Neural progenitor cell (in vitro differentiated cells): Measurements from ENCODE around the gene ADAMTS4. TPM values are rescaled to one million over a fixed set of nuclear protein-coding genes. Genes with fewer than 3 reads are reported as not detected.
A peak's percentile ranks its signal among the peaks of the same experiment; 100 is the strongest.

Source experiments
- DNase-seq: peaks from one replicate; pipeline ENCODE4 v3.0.0-alpha.2; 2016; ENCODE audit warnings: low spot score
- H2AFZ ChIP-seq: fragments of 200-600 bp; sonication (generic); replicated peaks from 2 replicates; pipeline ENCODE4 v1.6.1; 2016; ENCODE audit warnings: antibody characterized with exemption
- H3F3A ChIP-seq: fragments of 200-600 bp; sonication (generic); 2 replicates; pipeline ENCODE4 v1.6.1; 2016; ENCODE audit warnings: antibody characterized with exemption, low read depth
- H3K27ac ChIP-seq: fragments of 200-600 bp; sonication (generic); 2 replicates; pipeline ENCODE4 v1.5.1; 2016; ENCODE audit warnings: mild to moderate bottlenecking
- H3K27me3 ChIP-seq: fragments of 200-600 bp; sonication (generic); 2 replicates; pipeline ENCODE4 v1.6.1; 2016; ENCODE audit warnings: mild to moderate bottlenecking, moderate library complexity
- H3K36me3 ChIP-seq: fragments of 200-600 bp; sonication (generic); 2 replicates; pipeline ENCODE4 v1.5.1; 2016
- H3K4me1 ChIP-seq: fragments of 200-600 bp; sonication (generic); 2 replicates; pipeline ENCODE4 v1.6.1; 2016; ENCODE audit warnings: mixed run types
- H3K4me2 ChIP-seq: fragments of 200-600 bp; sonication (generic); 2 replicates; pipeline ENCODE4 v1.6.1; 2016
- H3K4me3 ChIP-seq: fragments of 200-600 bp; sonication (generic); 2 replicates; pipeline ENCODE4 v1.5.1; 2016
- H3K79me2 ChIP-seq: fragments of 200-600 bp; sonication (generic); 2 replicates; pipeline ENCODE4 v1.6.1; 2016; ENCODE audit warnings: low read depth
- H3K9ac ChIP-seq: fragments of 200-600 bp; sonication (generic); 2 replicates; pipeline ENCODE4 v1.6.1; 2016
- H3K9me3 ChIP-seq: fragments of 200-600 bp; sonication (generic); 2 replicates; pipeline ENCODE4 v1.5.1; 2016; ENCODE audit warnings: low read depth
- H4K20me1 ChIP-seq: fragments of 200-600 bp; sonication (generic); 2 replicates; pipeline ENCODE4 v1.6.1; 2016; ENCODE audit warnings: low read depth
- H3K27ac Mint-ChIP-seq: 3 replicates; pipeline ENCODE4 v1.8.0; 2021; ENCODE audit warnings: mixed read lengths
- H3K27me3 Mint-ChIP-seq: 2 replicates; pipeline ENCODE4 v1.8.0; 2022; ENCODE audit warnings: low read depth, mild to moderate bottlenecking, inconsistent platforms, moderate library complexity, mixed read lengths; ENCODE audit not compliant: insufficient read depth
- H3K36me3 Mint-ChIP-seq: 3 replicates; pipeline ENCODE4 v1.8.0; 2021; ENCODE audit warnings: mixed read lengths
- H3K4me1 Mint-ChIP-seq: 3 replicates; pipeline ENCODE4 v1.8.0; 2021; ENCODE audit warnings: mixed read lengths
- H3K4me3 Mint-ChIP-seq: 3 replicates; pipeline ENCODE4 v1.8.0; 2021; ENCODE audit warnings: mild to moderate bottlenecking, moderate library complexity, mixed read lengths
- H3K9me3 Mint-ChIP-seq: 3 replicates; pipeline ENCODE4 v1.8.0; 2020; ENCODE audit warnings: mixed read lengths
- CTCF ChIP-seq: fragments of 200-600 bp; sonication (generic); IDR thresholded peaks from 2 replicates; pipeline ENCODE4 v1.5.1; 2017; ENCODE audit warnings: antibody characterized with exemption, mild to moderate bottlenecking
- EZH2 ChIP-seq: fragments of 200-600 bp; sonication (generic); IDR thresholded peaks from 2 replicates; pipeline ENCODE4 v1.6.1; 2017; ENCODE audit warnings: antibody characterized with exemption, mild to moderate bottlenecking, moderate library complexity
- EZH2phosphoT487 ChIP-seq: fragments of 200-600 bp; sonication (generic); IDR thresholded peaks from 2 replicates; pipeline ENCODE4 v1.6.1; 2017; ENCODE audit warnings: antibody characterized with exemption
- total RNA-seq: library from RNA; depleted of rRNA; stranded (reverse); fragments of >200 nt; gene quantifications from 2 replicates; pipeline ENCODE4 v1.2.3, GENCODE V29; 2015; ENCODE audit warnings: low replicate concordance

ADAMTS4 gene
- 1.3 and 5.4 TPM in 2 replicates for total RNA-seq

- no peak for TF ChIP-seq CTCF
- TF ChIP-seq EZH2 = no peak
- TF ChIP-seq EZH2phosphoT487 = no peak
- Histone ChIP-seq H4K20me1 (no peaks in the 10 kb centered on the region), H3F3A (peaks cover 45% of the 10 kb centered on the region), H3K27me3 (no peaks in the 10 kb centered on the region), H3K4me3 (peak within 1 kb of the TSS; percentile 40), H3K4me2 (peak within 1 kb of the TSS; percentile 83), H3K36me3 (peaks cover 3% of the 10 kb centered on the region), H3K9ac (no peak within 1 kb of the TSS), H2AFZ (peak within 1 kb of the TSS; percentile 60), H3K4me1 (peaks cover 66% of the 10 kb centered on the region), H3K27ac (no peak within 1 kb of the TSS), H3K9me3 (no peaks in the 10 kb centered on the region), H3K79me2 (peaks cover 17% of the 10 kb centered on the region)
- DNase-seq = peak; percentile 74
- H3K9me3 Mint-ChIP-seq = no peaks in the 10 kb centered on the region
- peaks cover under 1% of the 10 kb centered on the region for H3K36me3 Mint-ChIP-seq
- H3K27me3 Mint-ChIP-seq = peaks cover 3% of the 10 kb centered on the region
- H3K4me3 Mint-ChIP-seq = peak within 1 kb of the TSS; percentile 52
- H3K27ac Mint-ChIP-seq = peak within 1 kb of the TSS; percentile 90
- H3K4me1 Mint-ChIP-seq = peaks cover 67% of the 10 kb centered on the region
Observed at GRCh38 chr1:161198897-161199431, at the start of gene ADAMTS4. TSS of gene ADAMTS4 (minus strand) at chr1:161199054. CDS start at chr1:161198627, 427 bp downstream.

- Histone ChIP-seq H3K36me3 (no peaks in the 10 kb centered on the region), H2AFZ (no peak overlapping the region), H4K20me1 (no peaks in the 10 kb centered on the region), H3K9ac (no peak overlapping the region), H3K27ac (no peak overlapping the region), H3K4me1 (no peaks in the 10 kb centered on the region), H3K4me2 (no peak overlapping the region), H3F3A (no peaks in the 10 kb centered on the region), H3K9me3 (no peaks in the 10 kb centered on the region), H3K79me2 (no peaks in the 10 kb centered on the region), H3K27me3 (no peaks in the 10 kb centered on the region), H3K4me3 (no peak overlapping the region)
- peak overlapping the region; percentile 7 for H3K4me3 Mint-ChIP-seq
- peaks cover 5% of the 10 kb centered on the region for H3K27me3 Mint-ChIP-seq
- peaks cover 6% of the 10 kb centered on the region for H3K4me1 Mint-ChIP-seq
- no peak for DNase-seq
- peaks cover 2% of the 10 kb centered on the region for H3K9me3 Mint-ChIP-seq
- H3K27ac Mint-ChIP-seq = no peak overlapping the region
- TF ChIP-seq CTCF (no peak), EZH2 (no peak), EZH2phosphoT487 (no peak)
- H3K36me3 Mint-ChIP-seq = no peaks in the 10 kb centered on the region
Observed at GRCh38 chr1:161244888-161245287, 46.0 kb upstream of the ADAMTS4 start.

GRCh38 chr1:161242313-161242712 lies 43.5 kb upstream of the ADAMTS4 start:
- no peaks in the 10 kb centered on the region for H3K79me2 ChIP-seq
- no peak overlapping the region for H3K27ac Mint-ChIP-seq
- H3K9ac ChIP-seq = no peak overlapping the region
- no peak overlapping the region for H3K27ac ChIP-seq
- no peaks in the 10 kb centered on the region for H3K27me3 ChIP-seq
- no peaks in the 10 kb centered on the region for H3K36me3 ChIP-seq
- no peak overlapping the region for H2AFZ ChIP-seq
- no peak for DNase-seq
- no peak overlapping the region for H3K4me2 ChIP-seq
- no peak overlapping the region for H3K4me3 ChIP-seq
- H3K4me3 Mint-ChIP-seq = no peak overlapping the region
- H4K20me1 ChIP-seq = no peaks in the 10 kb centered on the region
- no peaks in the 10 kb centered on the region for H3K9me3 ChIP-seq
- H3K4me1 ChIP-seq = no peaks in the 10 kb centered on the region
- TF ChIP-seq EZH2 (no peak), CTCF (no peak), EZH2phosphoT487 (no peak)
- no peaks in the 10 kb centered on the region for H3K9me3 Mint-ChIP-seq
- no peaks in the 10 kb centered on the region for H3K36me3 Mint-ChIP-seq
- peaks cover 8% of the 10 kb centered on the region for H3K27me3 Mint-ChIP-seq
- H3K4me1 Mint-ChIP-seq = peaks cover 3% of the 10 kb centered on the region
- no peaks in the 10 kb centered on the region for H3F3A ChIP-seq
